Myocyte (in vitro differentiated cells): ENCODE data around the gene DDX10. TPM values are rescaled to one million over a fixed set of nuclear protein-coding genes. Genes with fewer than 3 reads are reported as not detected.
A peak's percentile ranks its signal among the peaks of the same experiment; 100 is the strongest.

Experiments
- DNase-seq: peaks from one replicate; pipeline ENCODE4 v3.0.0-alpha.2; 2012; ENCODE audit warnings: low read depth
- total RNA-seq: library from RNA; depleted of rRNA; stranded (reverse); fragments of >200 nt; gene quantifications from 2 replicates; pipeline ENCODE4 v1.2.3, GENCODE V29; 2014

The DDX10 gene
- total RNA-seq, 1 donor from 2014 or later = 23.4 TPM

GRCh38 chr11:108654994-108655631, 9.8 kb upstream of the DDX10 start:
- DNase-seq = peak; percentile 73

GRCh38 chr11:108662700-108663099, 2.2 kb upstream of the DDX10 start:
- DNase-seq = no peak

GRCh38 chr11:108663154-108663877, 1.6 kb upstream of the DDX10 start:
- DNase-seq = no peak

- no peak for DNase-seq
Measured at GRCh38 chr11:108666373-108666772, 1.5 kb downstream of the DDX10 start.

GRCh38 chr11:108669286-108669685, 4.4 kb downstream of the DDX10 start:
- DNase-seq = no peak

GRCh38 chr11:108669711-108670110, 4.8 kb downstream of the DDX10 start:
- DNase-seq = no peak

- peak; percentile 73 for DNase-seq
Measured at GRCh38 chr11:108670451-108670850, 5.6 kb downstream of the DDX10 start.

- peak; percentile 35 for DNase-seq
Measured at GRCh38 chr11:108672113-108672512, 7.2 kb downstream of the DDX10 start.

- DNase-seq = no peak
Measured at GRCh38 chr11:108672786-108673185, 7.9 kb downstream of the DDX10 start.

- DNase-seq = no peak
Measured at GRCh38 chr11:108679045-108679444, 14.2 kb downstream of the DDX10 start.

- no peak for DNase-seq
Measured at GRCh38 chr11:108680271-108680670, 15.4 kb downstream of the DDX10 start.

GRCh38 chr11:108685419-108686130, 20.7 kb downstream of the DDX10 start:
- no peak for DNase-seq

GRCh38 chr11:108693852-108694251, 29.0 kb downstream of the DDX10 start:
- DNase-seq = peak; percentile 62

GRCh38 chr11:108694846-108695245, 30.0 kb downstream of the DDX10 start:
- DNase-seq = no peak

GRCh38 chr11:108697872-108698473, 33.1 kb downstream of the DDX10 start:
- peak; percentile 76 for DNase-seq

GRCh38 chr11:108698844-108699642, 34.2 kb downstream of the DDX10 start:
- DNase-seq = peak; percentile 35

- no peak for DNase-seq
Measured at GRCh38 chr11:108703916-108704315, 39.0 kb downstream of the DDX10 start.

GRCh38 chr11:108705061-108705460, 40.2 kb downstream of the DDX10 start:
- DNase-seq = no peak

- DNase-seq = no peak
Measured at GRCh38 chr11:108708173-108708572, 43.3 kb downstream of the DDX10 start.

- no peak for DNase-seq
Measured at GRCh38 chr11:108709741-108710140, 44.9 kb downstream of the DDX10 start.
